Sciatic nerve (tissue), 2 donors: ENCODE results near the gene NPAT. TPM values are rescaled to one million over a fixed set of nuclear protein-coding genes. Genes with fewer than 3 reads are reported as not detected.

ENCODE experiments used
- ATAC-seq: fragments of 200-7000 bp; cut with Tn5 transposase; one replicate; pipeline ENCODE4 v1.9.1; 2020; ENCODE audit warnings: mild to moderate bottlenecking, moderate library complexity
- DNase-seq: peaks from one replicate; pipeline ENCODE4 v3.0.0-alpha.2; 2020; ENCODE audit warnings: low spot score
- intact Hi-C: fragments of 100-400 bp; cut with DNase I; formaldehyde crosslinking; loops from one replicate; pipeline ENCODE4 v1.14.2; 2022
- total RNA-seq: library from RNA; stranded (reverse); fragmentation: NEBNext Ultra II Directional; extraction: Animal tissue kit (Norgen Biotek cat#: 25700); gene quantifications from one replicate; pipeline ENCODE4 v1.2.1, GENCODE V29; 2021
- donor health status: DM: no; HTN: no; CAD: no.
- donor health status: DM: no; HTN: no; CAD: no.

The NPAT gene
- total RNA-seq, 1 donor from 2014 or later, result 18.1 TPM

GRCh38 chr11:108221371-108221770, 1.1 kb downstream of the NPAT start:
- DNase-seq (no peak), ATAC-seq (no peak)
- intact Hi-C loops, result no loop called here

- DNase-seq (no peak), ATAC-seq (no peak)
- intact Hi-C loops, result no loop called here
Measured at GRCh38 chr11:108220721-108221336, 1.6 kb downstream of the NPAT start.

GRCh38 chr11:108218912-108219783, 3.3 kb downstream of the NPAT start:
- ATAC-seq, result no peak
- intact Hi-C loops, result no loop called here
- DNase-seq, result no peak

- DNase-seq (no peak), ATAC-seq (no peak)
- intact Hi-C loops, result no loop called here
Measured at GRCh38 chr11:108218455-108218854, 4.0 kb downstream of the NPAT start.

GRCh38 chr11:108216988-108217387, 5.5 kb downstream of the NPAT start:
- DNase-seq, result no peak
- intact Hi-C loops, result no loop called here
- ATAC-seq, result no peak

- intact Hi-C loops, result no loop called here
- ATAC-seq (no peak), DNase-seq (no peak)
Measured at GRCh38 chr11:108213784-108214183, 8.7 kb downstream of the NPAT start.

- intact Hi-C loops, result no loop called here
- DNase-seq (no peak), ATAC-seq (no peak)
Measured at GRCh38 chr11:108210441-108210840, 12.0 kb downstream of the NPAT start.

- ATAC-seq (no peak), DNase-seq (no peak)
- intact Hi-C loops, result no loop called here
Measured at GRCh38 chr11:108207683-108208060, 14.8 kb downstream of the NPAT start.

- DNase-seq (no peak), ATAC-seq (no peak)
Measured at GRCh38 chr11:108206969-108207682, 15.3 kb downstream of the NPAT start.

GRCh38 chr11:108206171-108206570, 16.3 kb downstream of the NPAT start:
- ATAC-seq, result no peak
- DNase-seq, result no peak
- intact Hi-C loops, result no loop called here

More at GRCh38 chr11:108206969-108207682, 15.3 kb downstream of the NPAT start:
- intact Hi-C loops, result no loop called here

GRCh38 chr11:108204929-108205499, 17.4 kb downstream of the NPAT start:
- ATAC-seq (no peak), DNase-seq (no peak)
- intact Hi-C loops, result no loop called here

GRCh38 chr11:108204376-108204775, 18.1 kb downstream of the NPAT start:
- ATAC-seq, result no peak
- no peak for DNase-seq
- intact Hi-C loops, result no loop called here

GRCh38 chr11:108203075-108203474, 19.4 kb downstream of the NPAT start:
- intact Hi-C loops, result no loop called here
- DNase-seq (no peak), ATAC-seq (no peak)

- intact Hi-C loops, result loop anchor here (10.0 kb wide), 1 partner anchor 55 kb away; no protein-coding TSS in a partner anchor
- ATAC-seq (no peak), DNase-seq (no peak)
Measured at GRCh38 chr11:108199446-108200321, 22.8 kb downstream of the NPAT start.

- DNase-seq, result no peak
- no peak for ATAC-seq
- intact Hi-C loops, result loop anchor here (10.0 kb wide), 1 partner anchor 54 kb away; no protein-coding TSS in a partner anchor
Measured at GRCh38 chr11:108198833-108199232, 23.6 kb downstream of the NPAT start.

GRCh38 chr11:108197351-108197750, 25.1 kb downstream of the NPAT start:
- ATAC-seq (no peak), DNase-seq (no peak)
- intact Hi-C loops, result loop anchor here (10.0 kb wide), 1 partner anchor 53 kb away; no protein-coding TSS in a partner anchor

- ATAC-seq, result no peak
- no peak for DNase-seq
- intact Hi-C loops, result loop anchor here (10.0 kb wide), 1 partner anchor 52 kb away; no protein-coding TSS in a partner anchor
Measured at GRCh38 chr11:108196901-108197300, 25.5 kb downstream of the NPAT start.

GRCh38 chr11:108193725-108194124, 28.7 kb downstream of the NPAT start:
- intact Hi-C loops, result loop anchor here (10.0 kb wide), 1 partner anchor 49 kb away; no protein-coding TSS in a partner anchor
- no peak for DNase-seq
- ATAC-seq, result no peak
